ENCODE results near the gene RBM33. TPM values are rescaled to one million over a fixed set of nuclear protein-coding genes. Genes with fewer than 3 reads are reported as not detected.

The RBM33 gene
- polyA plus RNA-seq, 1 experiment = 9.5 TPM

DNA sequence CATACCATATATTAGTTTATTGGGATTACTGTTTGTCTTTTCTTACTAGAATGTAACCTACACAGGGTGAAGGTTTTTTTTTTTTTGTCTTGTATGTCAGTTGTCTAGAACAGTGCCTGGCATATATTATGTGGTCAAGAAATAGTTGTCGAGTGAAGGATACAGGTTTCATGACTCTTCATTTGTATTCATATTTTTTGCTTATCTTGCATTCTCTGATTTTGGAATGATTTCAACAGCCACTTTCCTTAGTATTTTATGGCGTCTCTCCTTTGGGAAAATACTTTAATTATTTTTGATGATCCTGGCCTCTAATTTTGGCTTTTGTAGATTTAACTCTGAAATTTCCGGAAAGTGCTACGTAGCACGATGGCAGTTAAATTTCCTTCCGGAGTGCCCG lies 12.4 kb downstream of the RBM33 start:
- no peak overlapping the region for H3K4me3 ChIP-seq (ENCODE audit: low read depth, low read length)
- TF ChIP-seq, protein P1, sequence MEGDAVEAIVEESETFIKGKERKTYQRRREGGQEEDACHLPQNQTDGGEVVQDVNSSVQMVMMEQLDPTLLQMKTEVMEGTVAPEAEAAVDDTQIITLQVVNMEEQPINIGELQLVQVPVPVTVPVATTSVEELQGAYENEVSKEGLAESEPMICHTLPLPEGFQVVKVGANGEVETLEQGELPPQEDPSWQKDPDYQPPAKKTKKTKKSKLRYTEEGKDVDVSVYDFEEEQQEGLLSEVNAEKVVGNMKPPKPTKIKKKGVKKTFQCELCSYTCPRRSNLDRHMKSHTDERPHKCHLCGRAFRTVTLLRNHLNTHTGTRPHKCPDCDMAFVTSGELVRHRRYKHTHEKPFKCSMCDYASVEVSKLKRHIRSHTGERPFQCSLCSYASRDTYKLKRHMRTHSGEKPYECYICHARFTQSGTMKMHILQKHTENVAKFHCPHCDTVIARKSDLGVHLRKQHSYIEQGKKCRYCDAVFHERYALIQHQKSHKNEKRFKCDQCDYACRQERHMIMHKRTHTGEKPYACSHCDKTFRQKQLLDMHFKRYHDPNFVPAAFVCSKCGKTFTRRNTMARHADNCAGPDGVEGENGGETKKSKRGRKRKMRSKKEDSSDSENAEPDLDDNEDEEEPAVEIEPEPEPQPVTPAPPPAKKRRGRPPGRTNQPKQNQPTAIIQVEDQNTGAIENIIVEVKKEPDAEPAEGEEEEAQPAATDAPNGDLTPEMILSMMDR (IDR thresholded peaks at IDR 0.05; ENCODE audit: low read depth, low read length) = no peak
- H3K27me3 ChIP-seq (ENCODE audit: control insufficient read depth, insufficient read depth, low read length) = no peaks in the 10 kb centered on the region
- H3K9me3 ChIP-seq (ENCODE audit: control insufficient read depth, insufficient read depth, low read length) = no peaks in the 10 kb centered on the region
- POLR2A ChIA-PET = interaction anchor here (0.7 kb wide), 1 partner anchor 22 kb away, joined by 3 read pairs; no protein-coding TSS in a partner anchor
- CTCF ChIA-PET = interaction anchor here (1.2 to 2.2 kb wide), 2 partner anchors 48 to 58 kb away, joined by 3 to 6 read pairs; no protein-coding TSS in a partner anchor
- no peak overlapping the region for H3K27ac ChIP-seq (ENCODE audit: low read depth, low read length)
- no peak for DNase-seq (ENCODE audit: low read depth, low spot score)

DNA sequence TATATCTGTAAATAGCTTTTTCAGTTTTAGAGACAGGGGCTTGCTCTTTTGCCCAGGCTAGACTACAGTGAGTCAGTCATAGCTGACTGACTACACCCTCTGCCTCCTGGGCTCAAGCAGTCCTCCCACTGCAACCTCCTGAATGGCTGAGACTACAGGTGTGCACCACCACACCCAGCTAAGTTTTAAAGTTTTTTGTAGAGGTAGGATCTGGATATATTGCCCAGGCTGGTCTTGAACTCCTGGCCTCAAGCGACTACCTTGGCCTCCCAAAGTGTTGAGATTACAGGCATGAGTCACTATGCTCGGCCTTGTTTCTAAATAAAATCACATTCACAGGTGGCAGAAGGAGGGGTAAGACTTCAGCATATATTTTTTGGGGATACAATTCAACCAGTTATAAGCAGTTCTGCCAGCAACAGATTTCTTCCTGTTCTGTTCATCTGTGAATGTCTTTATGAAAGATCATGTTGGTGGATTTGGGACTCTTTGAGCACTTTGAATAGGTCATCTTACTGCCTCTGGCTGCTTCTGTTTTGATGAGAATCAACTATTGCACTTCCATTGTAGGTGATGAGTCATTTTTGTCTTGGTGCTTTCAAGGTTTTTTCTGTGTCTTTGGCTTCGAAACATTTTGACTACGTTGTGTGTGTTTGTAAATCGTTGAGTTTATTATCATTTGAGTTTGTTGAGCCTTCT lies 15.7 kb downstream of the RBM33 start:
- ChIA-PET POLR2A (no interaction called here), CTCF (no interaction called here)
- Histone ChIP-seq H3K27me3 (ENCODE audit: control insufficient read depth, insufficient read depth, low read length) (no peaks in the 10 kb centered on the region), H3K9me3 (ENCODE audit: control insufficient read depth, insufficient read depth, low read length) (no peaks in the 10 kb centered on the region), H3K27ac (ENCODE audit: low read depth, low read length) (no peak overlapping the region), H3K4me3 (ENCODE audit: low read depth, low read length) (no peak overlapping the region)
- DNase-seq (ENCODE audit: low read depth, low spot score) = no peak
- TF ChIP-seq, protein P1 (IDR thresholded peaks at IDR 0.05; ENCODE audit: low read depth, low read length) = no peak

DNA sequence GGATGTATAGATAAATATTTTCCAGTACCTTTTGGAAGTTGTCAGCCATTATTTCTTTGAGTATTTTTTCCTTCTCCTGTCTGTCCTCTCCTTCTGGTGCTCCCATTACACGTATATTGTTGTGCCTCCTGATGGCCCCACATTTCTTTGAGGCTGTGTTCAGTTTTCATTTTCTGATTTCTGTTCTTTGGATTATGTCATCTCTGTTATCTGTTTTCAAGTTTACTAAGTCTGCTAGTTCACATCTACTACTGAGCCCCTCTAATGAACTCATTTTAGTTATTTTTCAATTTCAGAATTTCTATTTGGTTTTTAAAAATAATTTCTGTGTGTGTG lies 16.3 kb downstream of the RBM33 start:
- POLR2A ChIA-PET = no interaction called here
- no peak overlapping the region for H3K27ac ChIP-seq (ENCODE audit: low read depth, low read length)
- no peak overlapping the region for H3K4me3 ChIP-seq (ENCODE audit: low read depth, low read length)
- no peaks in the 10 kb centered on the region for H3K27me3 ChIP-seq (ENCODE audit: control insufficient read depth, insufficient read depth, low read length)
- DNase-seq (ENCODE audit: low read depth, low spot score) = no peak
- TF ChIP-seq, protein P1 (IDR thresholded peaks at IDR 0.05; ENCODE audit: low read depth, low read length) = no peak
- CTCF ChIA-PET = no interaction called here
- H3K9me3 ChIP-seq (ENCODE audit: control insufficient read depth, insufficient read depth, low read length) = no peaks in the 10 kb centered on the region

DNA sequence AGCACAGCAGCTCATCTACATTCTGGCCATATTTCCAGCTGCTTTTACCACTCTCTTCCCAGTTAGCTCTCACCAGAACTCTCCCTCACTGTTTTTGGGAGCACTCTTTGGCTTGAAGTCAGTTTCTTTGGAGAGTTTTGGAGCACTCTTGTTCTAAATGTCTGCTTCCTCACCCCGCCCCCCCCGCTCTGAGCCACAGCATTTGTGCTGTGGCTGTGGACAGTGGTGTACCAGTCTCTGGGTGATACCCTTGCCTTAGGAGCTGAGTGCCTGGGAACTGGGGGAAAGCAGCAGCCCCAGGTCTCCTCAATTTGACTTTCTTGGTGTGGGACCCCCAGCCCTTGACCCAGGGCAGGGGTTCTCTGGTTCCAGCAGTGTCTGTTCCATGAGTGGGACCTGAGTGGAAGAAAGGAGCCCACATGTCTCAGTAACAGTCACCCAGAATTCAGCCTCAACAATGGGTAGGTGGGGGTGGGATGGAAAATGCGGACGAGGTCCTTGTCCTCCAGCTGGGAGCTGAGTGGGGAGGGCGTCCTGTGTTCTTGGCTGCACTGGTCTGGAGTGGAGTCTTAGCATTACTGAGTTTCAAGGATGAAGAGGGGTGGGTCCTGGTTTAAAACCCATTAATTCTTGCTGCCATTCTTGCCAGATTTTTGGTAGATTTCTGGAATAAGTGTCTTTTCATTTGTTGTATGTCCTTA lies 18.0 kb downstream of the RBM33 start:
- no peaks in the 10 kb centered on the region for H3K27me3 ChIP-seq (ENCODE audit: control insufficient read depth, insufficient read depth, low read length)
- no peak overlapping the region for H3K27ac ChIP-seq (ENCODE audit: low read depth, low read length)
- no peak for DNase-seq (ENCODE audit: low read depth, low spot score)
- no peak overlapping the region for H3K4me3 ChIP-seq (ENCODE audit: low read depth, low read length)
- POLR2A ChIA-PET = no interaction called here
- no peaks in the 10 kb centered on the region for H3K9me3 ChIP-seq (ENCODE audit: control insufficient read depth, insufficient read depth, low read length)
- CTCF ChIA-PET = no interaction called here
- TF ChIP-seq, protein P1 (IDR thresholded peaks at IDR 0.05; ENCODE audit: low read depth, low read length) = no peak

DNA sequence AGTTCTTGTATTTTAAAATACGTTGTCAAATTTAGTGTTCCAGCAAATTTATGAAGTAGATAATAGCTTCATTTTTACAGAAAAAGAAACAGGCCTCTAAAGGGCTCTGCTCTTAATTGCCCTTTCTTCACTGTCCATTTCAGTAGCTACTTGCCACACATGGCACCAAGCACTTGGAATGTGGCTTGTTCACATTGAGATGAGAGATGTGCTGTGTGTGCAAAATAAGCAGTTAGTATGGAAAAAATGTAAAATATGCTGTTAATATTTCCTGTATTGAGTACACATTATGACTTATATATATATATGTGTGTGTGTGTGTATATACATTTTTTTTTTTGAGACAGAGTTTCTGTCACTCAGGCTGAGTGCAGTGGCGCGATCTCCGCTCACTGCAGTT lies 19.5 kb downstream of the RBM33 start:
- TF ChIP-seq, protein P1 (IDR thresholded peaks at IDR 0.05; ENCODE audit: low read depth, low read length) = no peak
- POLR2A ChIA-PET = no interaction called here
- no peak for DNase-seq (ENCODE audit: low read depth, low spot score)
- CTCF ChIA-PET = no interaction called here
- Histone ChIP-seq H3K27ac (ENCODE audit: low read depth, low read length) (no peak overlapping the region), H3K4me3 (ENCODE audit: low read depth, low read length) (no peak overlapping the region), H3K27me3 (ENCODE audit: control insufficient read depth, insufficient read depth, low read length) (no peaks in the 10 kb centered on the region), H3K9me3 (ENCODE audit: control insufficient read depth, insufficient read depth, low read length) (no peaks in the 10 kb centered on the region)

Data from AG04450 (cell line).